Skin of body (tissue), 2 donors: ENCODE data around the gene FAM227B. TPM values are rescaled to one million over a fixed set of nuclear protein-coding genes. Genes with fewer than 3 reads are reported as not detected.
A peak's percentile ranks its signal among the peaks of the same experiment; 100 is the strongest.
"Not testable (repeated sequence)": the region's sequence is repeated elsewhere in the genome, so short reads cannot be mapped to it uniquely, and the experiment has no call there.

Experiments used
- DNase-seq: peaks from one replicate; lab custom pipeline; 2025; lab: John Stamatoyannopoulos, UW
- total RNA-seq: library from RNA; depleted of rRNA; stranded (reverse); fragments of >200 nt; gene quantifications from one replicate; pipeline ENCODE4 v1.2.3, GENCODE V29; 2014

Gene FAM227B
- total RNA-seq, 1 donor from 2014 or later = 4.7 TPM

GRCh38 chr15:49494842-49495241 is 125.8 kb downstream of the FAM227B start:
- no peak for DNase-seq

GRCh38 chr15:49492830-49493229 is 127.8 kb downstream of the FAM227B start:
- no peak for DNase-seq

GRCh38 chr15:49492151-49492550 is 128.5 kb downstream of the FAM227B start:
- no peak for DNase-seq

GRCh38 chr15:49490966-49491365 is 129.7 kb downstream of the FAM227B start:
- DNase-seq = no peak

GRCh38 chr15:49485401-49485800 is 135.2 kb downstream of the FAM227B start:
- DNase-seq = peak; percentile 37

- not testable (repeated sequence) for DNase-seq
Measured at GRCh38 chr15:49478982-49479381, 141.6 kb downstream of the FAM227B start.

GRCh38 chr15:49478021-49478420 is 142.6 kb downstream of the FAM227B start:
- not testable (repeated sequence) for DNase-seq

GRCh38 chr15:49473031-49473430 is 147.6 kb downstream of the FAM227B start:
- DNase-seq = no peak

- no peak for DNase-seq
Measured at GRCh38 chr15:49472338-49472737, 148.3 kb downstream of the FAM227B start.

GRCh38 chr15:49471733-49472132 is 148.9 kb downstream of the FAM227B start:
- DNase-seq = no peak

GRCh38 chr15:49471248-49471647 is 149.4 kb downstream of the FAM227B start:
- not testable (repeated sequence) for DNase-seq

- peak; percentile 72 for DNase-seq
Measured at GRCh38 chr15:49468481-49468839, 152.2 kb downstream of the FAM227B start.

GRCh38 chr15:49467746-49468480 is 152.7 kb downstream of the FAM227B start:
- peak; percentile 43 for DNase-seq

- no peak for DNase-seq
Measured at GRCh38 chr15:49466119-49466518, 154.5 kb downstream of the FAM227B start.

- DNase-seq = peak; percentile 75
Measured at GRCh38 chr15:49464522-49464921, 156.1 kb downstream of the FAM227B start.

- DNase-seq = no peak
Measured at GRCh38 chr15:49462232-49462844, 158.3 kb downstream of the FAM227B start.

- no peak for DNase-seq
Measured at GRCh38 chr15:49460411-49460941, 160.1 kb downstream of the FAM227B start.

GRCh38 chr15:49458145-49458544 is 162.5 kb downstream of the FAM227B start:
- no peak for DNase-seq

- DNase-seq = no peak
Measured at GRCh38 chr15:49456166-49456565, 164.5 kb downstream of the FAM227B start.

GRCh38 chr15:49452595-49452994 is 168.0 kb downstream of the FAM227B start:
- DNase-seq = no peak

GRCh38 chr15:49441816-49442215 is 178.8 kb downstream of the FAM227B start:
- no peak for DNase-seq

- DNase-seq = no peak
Measured at GRCh38 chr15:49441356-49441755, 179.3 kb downstream of the FAM227B start.
